Adrenal gland (tissue), 19 donors: ENCODE measurements around the gene RBM4B. TPM values are rescaled to one million over a fixed set of nuclear protein-coding genes. Genes with fewer than 3 reads are reported as not detected.
A peak's percentile ranks its signal among the peaks of the same experiment; 100 is the strongest.
"Not testable (repeated sequence)": the region's sequence is repeated elsewhere in the genome, so short reads cannot be mapped to it uniquely, and the experiment has no call there.

Experiments used
- DNase-seq, 7 donors: peaks; one replicate each; pipeline ENCODE4 v3.0.0-alpha.2; 2019 to 2020
- H3K27ac ChIP-seq, 5 donors: fragments of 200-600 bp; sonication (generic) in 4 of 5; 1 replicate in 3 of 5; 2 replicates in 2 of 5; pipeline versions ENCODE4 v1.5.1 to v1.8.0; 2016 to 2020; ENCODE audit warnings: mild to moderate bottlenecking in 1 of 5
- H3K27me3 ChIP-seq: fragments of 200-600 bp; 2 replicates; pipeline ENCODE4 v1.8.0; 2021
- H3K36me3 ChIP-seq, 2 donors: fragments of 200-600 bp; replicated peaks in 1 of 2; 1 replicate in 1 of 2; 2 replicates in 1 of 2; pipeline versions ENCODE4 v1.5.1 to v1.8.0; 2018 to 2022
- H3K4me1 ChIP-seq, 2 donors: fragments of 200-600 bp; replicated peaks in 1 of 2; 1 replicate in 1 of 2; 2 replicates in 1 of 2; pipeline versions ENCODE4 v1.5.1 to v1.8.0; 2018 to 2021
- H3K4me3 ChIP-seq, 4 donors: fragments of 200-600 bp; sonication (generic) in 3 of 4; one replicate each; pipeline ENCODE4 v1.5.1; 2016 to 2018
- H3K9me3 ChIP-seq, 3 donors: fragments of 200-600 bp; sonication (generic) in 1 of 3; replicated peaks in 1 of 3; 1 replicate in 2 of 3; 2 replicates in 1 of 3; pipeline versions ENCODE4 v1.5.1 to v1.8.0; 2016 to 2021
- CTCF ChIP-seq, 6 experiments: fragments of 450-650 bp in 4 of 6; fragments of 200-600 bp in 2 of 6; sonication (generic) in 1 of 6; IDR thresholded peaks; 1 replicate in 5 of 6; 2 replicates in 1 of 6; pipeline versions ENCODE4 v1.5.1 to v1.8.0; 2016 to 2021; ENCODE audit warnings: antibody characterized with exemption in 6 of 6, mild to moderate bottlenecking in 2 of 6, moderate library complexity in 1 of 6
- POLR2A ChIP-seq, 2 donors: fragments of 450-650 bp; IDR thresholded peaks; one replicate each; pipeline ENCODE4 v1.6.1; 2017; ENCODE audit warnings: antibody characterized with exemption in 2 of 2, mild to moderate bottlenecking in 2 of 2, moderate library complexity in 1 of 2
- WGBS, 4 donors: extraction: QIAGEN DNeasy Blood & Tissue Kit in 2 of 4; methylation state at CpG; one replicate each; pipeline versions ENCODE4 v1.1.5 to v1.1.7; 2013 to 2017; 5-methylcytosine and 5-hydroxymethylcytosine counted together
- intact Hi-C, 2 donors: fragments of 100-400 bp; cut with DNase I; formaldehyde crosslinking; loops; one replicate each; pipeline versions ENCODE4 v1.14.1 to v1.15.0; 2022 to 2023
- long read RNA-seq, 10 donors: library from polyadenylated mRNA in 3 of 10; unstranded in 2 of 10; stranded (forward) in 1 of 10; transcript quantifications; one replicate each; pipeline ENCODE4 v2.0.0 and lab custom pipeline, GENCODE V29; 2021 to 2026
- polyA plus RNA-seq, 3 donors: library from polyadenylated mRNA; stranded (reverse); fragments of 200-250 nt in 2 of 3; fragments of 350-450 nt in 1 of 3; fragmentation: Illumina TruSeq in 1 of 3; extraction: RNeasy Lipid Tissue Mini Kit (QIAGEN cat#74804) in 1 of 3; gene quantifications; one replicate each; pipeline ENCODE4 v1.2.3, GENCODE V29; 2013 to 2014
- total RNA-seq, 9 donors: library from RNA; depleted of rRNA in 4 of 9; stranded (reverse); fragments of >200 nt in 4 of 9; fragments of 120-200 nt in 1 of 9; fragmentation: NEBNext Ultra II Directional in 1 of 9; extraction: Animal tissue kit (Norgen Biotek cat#: 25700) in 1 of 9; gene quantifications; one replicate each; pipeline versions ENCODE4 v1.1.0 to v1.2.4, GENCODE V29; 2013 to 2023
- donor health status: healthy with polysubstance abuse.
- donor health status: Bipolar disorder and iron deficiency.
- donor health status: DM: yes; HTN: yes; CAD: no.
- donor health status: DM: no; HTN: no; CAD: no.
- donor health status: DM: no; HTN: no; CAD: no.
- donor health status: DM: yes; HTN: yes; CAD: no.

RBM4B gene, protein sequence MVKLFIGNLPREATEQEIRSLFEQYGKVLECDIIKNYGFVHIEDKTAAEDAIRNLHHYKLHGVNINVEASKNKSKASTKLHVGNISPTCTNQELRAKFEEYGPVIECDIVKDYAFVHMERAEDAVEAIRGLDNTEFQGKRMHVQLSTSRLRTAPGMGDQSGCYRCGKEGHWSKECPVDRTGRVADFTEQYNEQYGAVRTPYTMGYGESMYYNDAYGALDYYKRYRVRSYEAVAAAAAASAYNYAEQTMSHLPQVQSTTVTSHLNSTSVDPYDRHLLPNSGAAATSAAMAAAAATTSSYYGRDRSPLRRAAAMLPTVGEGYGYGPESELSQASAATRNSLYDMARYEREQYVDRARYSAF
- total RNA-seq (10 to 100 TPM in 8 of 9 donors, 1 to 10 TPM in 1; 9.9 to 40.3 (median 18.9) TPM), polyA plus RNA-seq (10 to 100 TPM; 20.9 to 29.8 (median 23.3) TPM)
- long read RNA-seq, donor 1, transcript RBM4B-206 (2 exons, 1,646 nt), result major isoform, 9 of 13 reads
- long read RNA-seq, donor 1, partial matches to known transcripts, result 0 of 13 reads
- long read RNA-seq, donor 1, other reads (novel, unspliced or antisense), result 0 of 13 reads
- long read RNA-seq, donor 2, transcript RBM4B-206 (2 exons, 1,646 nt), result major isoform, 7 of 16 reads
- long read RNA-seq, donor 2, partial matches to known transcripts, result 8 of 16 reads
- long read RNA-seq, donor 2, other reads (novel, unspliced or antisense), result 0 of 16 reads
- long read RNA-seq, donor 3, transcript RBM4B-206 (2 exons, 1,646 nt), result major isoform, 5 of 7 reads
- long read RNA-seq, donor 3, partial matches to known transcripts, result 0 of 7 reads
- long read RNA-seq, donor 3, other reads (novel, unspliced or antisense), result 0 of 7 reads
- long read RNA-seq, donor 4, transcript RBM4B-201 (4 exons, 1,840 nt), result major isoform, 9 of 14 reads
- long read RNA-seq, donor 4, partial matches to known transcripts, result 0 of 14 reads
- long read RNA-seq, donor 4, other reads (novel, unspliced or antisense), result 1 of 14 reads
- long read RNA-seq, donor 5, transcript RBM4B-201 (4 exons, 1,840 nt), result major isoform, 22 of 36 reads
- long read RNA-seq, donor 5, transcript RBM4B-206 (2 exons, 1,646 nt), result minor isoform, 7 of 36 reads
- long read RNA-seq, donor 5, partial matches to known transcripts, result 1 of 36 reads
- long read RNA-seq, donor 5, other reads (novel, unspliced or antisense), result 6 of 36 reads
- long read RNA-seq, donor 6, transcript RBM4B-201 (4 exons, 1,840 nt), result major isoform, 13 of 20 reads
- long read RNA-seq, donor 6, partial matches to known transcripts, result 3 of 20 reads
- long read RNA-seq, donor 6, other reads (novel, unspliced or antisense), result 1 of 20 reads
- long read RNA-seq, donor 7, partial matches to known transcripts, result 0 of 5 reads
- long read RNA-seq, donor 7, other reads (novel, unspliced or antisense), result 0 of 5 reads
- long read RNA-seq, donor 8, transcript RBM4B-201 (4 exons, 1,840 nt), result major isoform, 6 of 12 reads
- long read RNA-seq, donor 8, transcript RBM4B-206 (2 exons, 1,646 nt), result major isoform, 6 of 12 reads
- long read RNA-seq, donor 8, partial matches to known transcripts, result 0 of 12 reads
- long read RNA-seq, donor 8, other reads (novel, unspliced or antisense), result 0 of 12 reads
- long read RNA-seq, donor 9, transcript RBM4B-201 (4 exons, 1,840 nt), result major isoform, 7 of 13 reads
- long read RNA-seq, donor 9, partial matches to known transcripts, result 0 of 13 reads
- long read RNA-seq, donor 9, other reads (novel, unspliced or antisense), result 0 of 13 reads
- long read RNA-seq, donor 10, partial matches to known transcripts, result 0 of 3 reads
- long read RNA-seq, donor 10, other reads (novel, unspliced or antisense), result 0 of 3 reads

DNA sequence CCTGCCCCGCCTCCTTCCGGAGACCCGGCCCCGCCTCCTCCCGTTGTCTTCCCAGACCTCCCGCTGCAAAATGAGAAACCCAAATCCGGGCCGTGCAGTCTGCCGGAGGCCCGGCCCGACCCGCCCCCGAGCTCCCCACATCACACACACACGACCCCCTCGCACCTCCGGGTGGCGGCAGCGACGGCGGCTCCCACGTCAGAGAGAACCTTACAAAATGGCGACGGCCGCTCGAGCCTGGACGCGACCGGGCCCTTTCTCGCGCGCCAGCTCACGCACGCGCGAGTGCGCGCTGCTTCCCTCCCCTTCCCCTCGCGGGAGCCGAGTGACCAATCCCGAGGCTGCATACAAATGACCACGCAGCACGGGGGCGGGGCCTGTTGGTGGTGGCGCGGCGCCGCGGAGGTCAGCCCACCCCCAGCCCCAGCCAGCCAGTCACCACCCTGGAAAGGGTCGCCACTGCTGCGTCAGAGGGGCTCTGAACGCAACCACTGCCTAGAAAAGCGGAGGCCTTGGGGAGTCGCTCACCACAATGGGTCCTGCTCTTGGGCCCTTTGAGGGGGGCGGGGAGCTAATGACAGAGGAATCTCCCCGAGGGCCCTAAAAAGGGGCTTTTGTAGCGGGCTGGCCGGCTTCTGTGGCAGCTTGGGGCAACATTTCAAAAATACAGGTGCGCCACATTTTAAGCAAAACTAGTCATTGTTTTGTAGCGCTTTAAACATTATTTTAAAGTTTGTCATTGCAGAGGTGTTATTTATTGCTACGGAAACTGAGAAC, at the start of gene RBM4B:
TSS of gene RBM4B (minus strand) at position 289 of the 777 bp plus-strand sequence. CDS start 808 bp downstream, outside the sequence.
- no peaks in the 10 kb centered on the region for H3K36me3 ChIP-seq
- intact Hi-C loops, result loop anchor here (2.0 to 5.0 kb wide), 3 partner anchors 95 to 270 kb away; no protein-coding TSS in a partner anchor
- peak within 1 kb of the TSS; percentile 86 to 97 (median 89) for H3K27ac ChIP-seq
- no peaks in the 10 kb centered on the region for H3K27me3 ChIP-seq
- H3K9me3 ChIP-seq, result no peaks in the 10 kb centered on the region
- DNase-seq, result peak; percentile 96 to 99 (median 98)
- 0 to 1% (median 0%) methylated on average over 5 to 61 of the region's 61 CpGs for WGBS, 4 donors
- peaks cover 9 to 33% of the 10 kb centered on the region in 2 donors for H3K4me1 ChIP-seq
- TF ChIP-seq POLR2A (IDR thresholded peaks at IDR 0.05) (peak; percentile 90 to 91), CTCF (IDR thresholded peaks at IDR 0.05) (no peak)
- H3K4me3 ChIP-seq, result peak within 1 kb of the TSS in 3 of 4 donors; percentile 72 to 97 (median 91)

DNA sequence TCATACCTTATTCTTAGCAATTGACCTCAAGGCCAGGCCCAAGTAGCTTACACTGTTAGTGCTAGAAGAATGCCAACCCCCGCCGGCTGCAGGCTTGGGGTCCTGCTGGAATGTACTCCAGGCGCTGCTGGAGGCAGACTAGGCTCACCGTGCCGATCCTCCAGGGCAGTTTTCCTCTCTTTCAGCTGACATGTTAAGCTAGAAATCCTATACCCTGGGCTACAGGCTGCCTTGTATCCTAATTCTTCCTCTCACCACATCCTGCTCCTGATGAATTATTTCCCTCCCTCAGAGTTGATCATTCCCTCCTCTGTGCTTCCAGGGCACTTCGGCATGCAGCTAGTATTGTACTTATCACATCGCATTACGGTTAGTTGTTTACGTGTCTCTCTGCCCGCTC, 48.0 kb upstream of the RBM4B start:
- H3K4me1 ChIP-seq, result peaks cover 25 to 27% of the 10 kb centered on the region in 2 donors
- no peak for TF ChIP-seq CTCF (IDR thresholded peaks at IDR 0.05)
- no peak for TF ChIP-seq POLR2A (IDR thresholded peaks at IDR 0.05)
- no peak overlapping the region for H3K27ac ChIP-seq
- H3K36me3 ChIP-seq, result no peaks in the 10 kb centered on the region
- no peaks in the 10 kb centered on the region for H3K9me3 ChIP-seq
- 57 to 70% (median 65%) methylated on average over 9 to 10 of the region's 10 CpGs for WGBS, 4 donors
- DNase-seq, result peak in 1 of 7 donors; percentile 15
- no peak overlapping the region for H3K4me3 ChIP-seq
- no peaks in the 10 kb centered on the region for H3K27me3 ChIP-seq
- intact Hi-C loops, result no loop called here

- intact Hi-C loops, result no loop called here
- H3K27ac ChIP-seq, result no peak overlapping the region
- TF ChIP-seq POLR2A (IDR thresholded peaks at IDR 0.05), result no peak
- TF ChIP-seq CTCF (IDR thresholded peaks at IDR 0.05), result no peak
- H3K27me3 ChIP-seq, result no peaks in the 10 kb centered on the region
- H3K9me3 ChIP-seq, result no peaks in the 10 kb centered on the region
- H3K4me3 ChIP-seq, result no peak overlapping the region
- WGBS, 4 donors, result 94 to 100% (median 97%) methylated on average over 1 of the region's 1 CpG
- H3K4me1 ChIP-seq, result peaks cover 29 to 32% of the 10 kb centered on the region in 2 donors
- DNase-seq, result peak in 1 of 7 donors; percentile 11
- no peaks in the 10 kb centered on the region for H3K36me3 ChIP-seq
Observed at GRCh38 chr11:66725114-66725513, 47.4 kb upstream of the RBM4B start.

DNA sequence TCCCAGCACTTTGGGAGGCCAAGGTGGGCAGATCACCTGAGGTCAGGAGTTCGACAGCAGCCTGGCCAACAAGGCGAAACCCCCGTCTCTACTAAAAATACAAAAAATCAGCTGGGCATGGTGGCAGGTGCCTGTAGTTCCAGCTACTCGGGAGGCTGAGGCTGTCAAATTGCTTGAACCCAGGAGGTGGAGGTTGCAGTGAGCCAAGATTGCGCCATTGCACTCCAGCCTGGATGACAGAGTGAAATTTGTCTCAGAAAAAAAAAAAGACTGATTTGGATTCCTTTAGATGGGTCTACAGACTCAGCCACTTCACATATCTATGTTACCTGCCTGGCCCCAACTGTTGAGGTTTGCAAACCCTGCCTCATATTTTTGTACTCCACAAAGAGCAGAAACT, 46.5 kb upstream of the RBM4B start:
- 87 to 89% (median 89%) methylated on average over 5 of the region's 5 CpGs for WGBS, 4 donors
- H3K27me3 ChIP-seq, intact Hi-C loops, H3K36me3 ChIP-seq, H3K9me3 ChIP-seq, H3K4me3 ChIP-seq: not testable (repeated sequence)
- Histone ChIP-seq H3K4me1 (peaks cover 34 to 36% of the 10 kb centered on the region in 2 donors), H3K27ac (peak overlapping the region in 2 of 5 donors; percentile 46 to 51)
- DNase-seq, result peak in 1 of 7 donors; percentile 6
